VCaP (cell line): ENCODE results near the gene IGFL2.
A peak's percentile ranks its signal among the peaks of the same experiment; 100 is the strongest.
"Not testable (repeated sequence)": the region's sequence is repeated elsewhere in the genome, so short reads cannot be mapped to it uniquely, and the experiment has no call there.

Source experiments
- H3K27ac ChIP-seq: fragments of 450-650 bp; 2 replicates; pipeline ENCODE4 v1.5.1; 2017
- TF ChIP-seq, protein P1 (sequence below): fragments of 450-650 bp; conservative IDR thresholded peaks from 2 replicates; pipeline ENCODE4 v1.5.1; 2017; ENCODE audit warnings: mild to moderate bottlenecking, moderate library complexity

Gene IGFL2

DNA sequence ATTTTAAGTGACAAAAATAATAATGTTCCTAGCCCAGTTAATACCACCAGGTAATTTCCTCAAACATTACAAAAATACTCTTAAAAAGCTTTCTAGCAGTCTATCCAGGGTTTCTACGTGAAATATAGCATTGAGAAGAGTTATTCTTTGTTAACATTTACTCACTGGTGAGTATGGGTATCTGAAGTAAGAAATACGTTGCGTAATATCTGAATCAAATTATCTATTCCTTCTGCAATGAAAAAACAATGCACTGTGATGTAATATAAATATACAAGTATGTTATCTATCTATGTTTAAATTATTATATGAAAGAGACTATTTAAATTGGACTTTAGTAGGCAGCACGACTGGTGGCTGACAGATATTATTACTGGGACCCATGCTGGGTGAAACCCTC, 5.7 kb upstream of the IGFL2 start:
- TF ChIP-seq, protein P1, sequence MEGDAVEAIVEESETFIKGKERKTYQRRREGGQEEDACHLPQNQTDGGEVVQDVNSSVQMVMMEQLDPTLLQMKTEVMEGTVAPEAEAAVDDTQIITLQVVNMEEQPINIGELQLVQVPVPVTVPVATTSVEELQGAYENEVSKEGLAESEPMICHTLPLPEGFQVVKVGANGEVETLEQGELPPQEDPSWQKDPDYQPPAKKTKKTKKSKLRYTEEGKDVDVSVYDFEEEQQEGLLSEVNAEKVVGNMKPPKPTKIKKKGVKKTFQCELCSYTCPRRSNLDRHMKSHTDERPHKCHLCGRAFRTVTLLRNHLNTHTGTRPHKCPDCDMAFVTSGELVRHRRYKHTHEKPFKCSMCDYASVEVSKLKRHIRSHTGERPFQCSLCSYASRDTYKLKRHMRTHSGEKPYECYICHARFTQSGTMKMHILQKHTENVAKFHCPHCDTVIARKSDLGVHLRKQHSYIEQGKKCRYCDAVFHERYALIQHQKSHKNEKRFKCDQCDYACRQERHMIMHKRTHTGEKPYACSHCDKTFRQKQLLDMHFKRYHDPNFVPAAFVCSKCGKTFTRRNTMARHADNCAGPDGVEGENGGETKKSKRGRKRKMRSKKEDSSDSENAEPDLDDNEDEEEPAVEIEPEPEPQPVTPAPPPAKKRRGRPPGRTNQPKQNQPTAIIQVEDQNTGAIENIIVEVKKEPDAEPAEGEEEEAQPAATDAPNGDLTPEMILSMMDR: no peak
- H3K27ac ChIP-seq: no peak overlapping the region

DNA sequence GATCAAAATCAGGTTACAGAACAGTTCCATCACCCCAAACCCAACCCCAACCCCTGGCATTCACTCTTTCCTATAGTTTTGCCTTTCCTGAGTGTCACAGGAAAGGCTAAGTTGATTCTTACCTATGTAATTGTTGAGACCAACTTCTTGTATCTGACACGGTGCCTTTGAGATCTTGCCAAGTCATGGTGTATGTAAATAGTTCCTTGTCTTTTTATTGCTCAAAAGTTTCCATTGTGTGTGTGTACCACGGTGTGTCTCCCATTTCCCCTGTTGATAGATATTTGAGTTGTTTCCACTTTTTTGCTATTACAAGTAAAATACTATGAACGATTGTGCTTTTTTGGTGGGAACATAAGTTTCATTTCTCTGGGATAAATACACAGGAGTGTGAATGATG, 3.3 kb upstream of the IGFL2 start:
- H3K27ac ChIP-seq: peak overlapping the region; percentile 5; the same call in 1 of the 2 replicates
- TF ChIP-seq, protein P1: no peak

DNA sequence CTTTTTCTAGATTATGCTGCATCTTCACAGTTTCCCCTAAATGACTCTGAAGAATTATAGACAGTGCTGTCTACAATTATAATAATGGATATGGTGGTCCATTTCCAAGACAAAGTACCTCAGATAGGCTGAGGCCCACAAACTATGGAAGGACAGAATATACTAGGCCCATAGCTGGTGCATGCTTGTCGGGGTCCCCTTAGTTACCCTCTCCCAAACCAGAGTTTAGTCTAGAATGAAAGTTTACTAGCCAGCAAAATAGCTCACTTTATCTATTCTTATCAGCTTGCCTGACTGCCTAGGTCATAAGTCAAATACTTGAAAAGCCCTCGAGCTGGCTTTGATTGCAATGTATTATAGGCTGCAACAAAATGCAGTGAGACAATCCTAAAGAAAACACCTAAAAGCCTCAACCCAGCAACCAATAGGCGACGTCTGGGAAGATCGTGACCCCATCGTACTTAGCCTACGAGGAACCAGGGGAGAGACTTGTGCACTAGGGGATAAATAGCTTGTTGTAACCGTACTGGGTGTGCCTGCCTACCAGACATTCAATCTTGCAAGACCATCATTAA, 785 bp upstream of the IGFL2 start:
- H3K27ac ChIP-seq: no peak overlapping the region
- TF ChIP-seq, protein P1: no peak

DNA sequence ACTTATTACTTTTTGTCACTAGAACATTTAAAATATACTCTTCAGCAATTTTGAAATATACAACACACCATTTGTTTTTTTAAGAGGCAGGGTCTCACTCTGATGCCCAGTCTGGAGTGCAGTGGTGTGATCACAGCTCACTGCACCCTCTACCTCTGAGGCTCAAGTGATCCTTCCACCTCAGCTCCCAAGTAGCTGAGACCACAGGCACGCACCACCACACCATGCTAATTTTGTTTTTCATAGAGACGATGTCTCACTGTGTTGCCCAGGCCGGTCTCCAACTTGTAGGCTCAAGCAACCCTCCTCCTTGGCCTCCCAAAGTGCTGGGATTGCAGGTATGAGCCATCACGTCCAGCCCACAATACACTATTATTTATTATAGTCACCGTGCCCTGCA, 2.6 kb downstream of the IGFL2 start:
- TF ChIP-seq, protein P1: no peak
- no peak overlapping the region for H3K27ac ChIP-seq

DNA sequence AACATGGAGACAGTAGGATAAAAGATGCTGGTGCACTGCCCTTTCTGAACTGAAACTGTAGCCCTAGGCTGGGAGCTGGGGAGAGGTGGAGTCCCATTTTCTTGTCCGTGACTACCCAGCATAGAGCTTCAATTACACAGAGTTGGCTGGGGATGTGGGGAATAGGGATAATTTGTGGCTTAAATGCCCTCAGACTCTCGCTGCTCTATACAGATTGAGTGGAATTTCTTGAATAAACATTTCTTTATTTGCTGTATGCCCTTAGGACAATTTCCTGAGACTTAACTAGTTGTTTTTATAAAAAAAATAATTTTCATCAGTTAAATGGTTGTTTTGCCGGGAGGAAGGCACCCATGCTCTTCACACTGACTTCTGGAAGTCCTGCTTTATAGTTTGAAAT, 7.2 kb downstream of the IGFL2 start:
- TF ChIP-seq, protein P1: no peak

DNA sequence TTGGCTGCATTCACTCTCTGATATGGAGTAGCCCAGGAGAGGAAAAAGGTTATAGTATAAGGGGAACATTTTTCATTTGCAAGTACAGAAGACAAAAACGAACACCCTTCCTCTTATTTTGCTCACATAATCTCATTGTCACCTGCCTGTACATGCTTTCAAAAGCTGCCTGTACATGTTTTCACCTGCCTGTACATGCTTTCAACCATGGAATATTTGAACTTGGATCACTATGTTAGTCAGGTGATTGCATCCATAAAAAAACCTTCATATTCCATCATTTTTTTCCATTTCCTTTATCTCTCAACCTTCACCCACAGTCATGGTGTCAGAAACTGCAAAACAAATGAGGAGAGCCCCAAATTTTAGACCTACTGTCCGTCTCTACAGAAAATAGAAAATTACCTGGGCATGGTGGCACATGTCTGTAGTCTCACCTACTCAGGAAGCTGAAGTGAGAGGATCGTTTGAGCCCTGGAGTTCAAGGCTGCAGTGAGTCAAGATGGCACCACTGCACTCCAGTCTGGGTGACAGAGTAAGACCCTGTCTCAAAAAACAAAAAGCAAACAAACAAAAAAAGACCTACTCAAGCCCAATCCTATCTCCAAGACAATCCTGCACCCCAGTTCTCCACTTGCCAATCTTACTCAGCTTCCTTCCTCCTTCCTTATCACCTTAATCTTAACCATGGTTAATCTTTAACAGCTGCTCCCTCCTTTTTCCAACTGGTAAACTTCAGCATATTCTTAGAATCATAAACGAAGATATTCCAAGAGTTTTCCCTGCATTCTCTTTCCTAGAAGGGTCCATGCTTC, 11.6 kb downstream of the IGFL2 start:
- peak overlapping the region; percentile 29; the same call in 1 of the 2 replicates for H3K27ac ChIP-seq
- TF ChIP-seq, protein P1: no peak

More for the DNA sequence above, 7.2 kb downstream of the IGFL2 start:
- no peak overlapping the region for H3K27ac ChIP-seq

DNA sequence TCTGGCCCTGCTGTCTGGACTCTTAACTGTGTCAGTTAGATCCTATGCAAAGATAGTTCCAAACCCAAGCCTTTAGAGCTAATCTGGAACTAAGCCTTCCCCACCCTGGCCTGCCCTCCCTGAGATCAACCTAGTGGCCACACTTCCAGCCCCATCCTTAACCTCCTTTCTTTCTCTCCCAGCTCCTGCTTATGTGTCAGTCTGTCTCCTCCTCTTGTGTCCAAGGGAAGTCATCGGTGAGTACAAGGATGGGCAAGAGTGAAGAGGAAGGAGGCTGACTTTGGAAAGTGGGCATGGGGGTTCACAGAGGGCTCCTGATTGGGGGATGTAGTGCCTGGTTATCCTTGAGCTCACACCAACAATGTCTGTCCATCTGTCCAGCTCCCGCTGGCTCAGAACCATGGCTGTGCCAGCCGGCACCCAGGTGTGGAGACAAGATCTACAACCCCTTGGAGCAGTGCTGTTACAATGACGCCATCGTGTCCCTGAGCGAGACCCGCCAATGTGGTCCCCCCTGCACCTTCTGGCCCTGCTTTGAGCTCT, 12.3 kb downstream of the IGFL2 start:
- TF ChIP-seq, protein P1: no peak
- peak overlapping the region; percentile 29; the same call in 1 of the 2 replicates for H3K27ac ChIP-seq

DNA sequence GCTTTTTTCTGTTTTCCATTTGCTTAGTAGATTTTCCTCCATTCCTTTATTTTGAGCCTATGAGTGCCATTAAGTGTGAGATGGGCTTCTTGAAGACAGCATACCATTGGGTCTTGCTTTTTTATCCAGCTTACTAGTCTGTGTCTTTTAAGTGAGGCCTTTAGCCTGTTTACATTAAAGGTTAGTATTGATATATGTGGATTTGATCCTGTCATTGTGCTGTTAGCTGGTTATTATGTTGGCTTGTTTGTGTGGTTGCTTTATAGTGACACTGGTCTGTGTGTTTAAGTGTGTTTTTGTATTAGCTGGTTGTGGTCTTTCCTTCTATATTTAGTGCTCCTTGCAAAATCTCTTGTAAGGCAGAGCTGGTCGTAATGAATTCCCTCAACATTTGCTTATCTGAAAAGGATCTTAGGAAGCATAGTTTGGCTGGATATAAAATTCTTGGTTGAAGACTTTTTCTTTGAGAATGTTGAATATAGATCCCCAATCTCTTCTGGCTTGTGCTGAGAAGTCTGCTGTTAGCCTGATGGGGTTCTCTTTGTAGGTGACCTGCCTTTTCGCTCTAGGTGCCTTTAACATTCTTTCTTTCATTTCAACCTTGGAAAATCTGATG, 13.7 kb downstream of the IGFL2 start:
- H3K27ac ChIP-seq: not testable (repeated sequence)
